Hepatocyte (in vitro differentiated cells): ENCODE results near the gene RIN3. TPM values are rescaled to one million over a fixed set of nuclear protein-coding genes. Genes with fewer than 3 reads are reported as not detected.

Source experiments
- DNase-seq: peaks from one replicate; pipeline ENCODE4 v3.0.0-alpha.2; 2016; ENCODE audit warnings: low spot score
- H2AFZ ChIP-seq: fragments of 200-600 bp; sonication (generic); 2 replicates; pipeline ENCODE4 v1.6.0; 2016; ENCODE audit warnings: antibody characterized with exemption, mild to moderate bottlenecking
- H3K27ac ChIP-seq: fragments of 200-600 bp; sonication (generic); 2 replicates; pipeline ENCODE4 v1.5.1; 2016; ENCODE audit warnings: mild to moderate bottlenecking
- H3K27me3 ChIP-seq: fragments of 200-600 bp; sonication (generic); 2 replicates; pipeline ENCODE4 v1.6.1; 2016
- H3K36me3 ChIP-seq: fragments of 200-600 bp; sonication (generic); replicated peaks from 2 replicates; pipeline ENCODE4 v1.5.1; 2016; ENCODE audit warnings: low read depth; ENCODE audit not compliant: insufficient read depth
- H3K4me1 ChIP-seq: fragments of 200-600 bp; sonication (generic); 2 replicates; pipeline ENCODE4 v1.5.1; 2016; ENCODE audit warnings: mild to moderate bottlenecking, moderate library complexity; ENCODE audit not compliant: insufficient read depth
- H3K4me2 ChIP-seq: fragments of 200-600 bp; sonication (generic); 2 replicates; pipeline ENCODE4 v1.6.0; 2016
- H3K4me3 ChIP-seq: fragments of 200-600 bp; sonication (generic); 2 replicates; pipeline ENCODE4 v1.5.1; 2016; ENCODE audit warnings: mild to moderate bottlenecking
- H3K79me2 ChIP-seq: fragments of 200-600 bp; sonication (generic); 2 replicates; pipeline ENCODE4 v1.6.0; 2017; ENCODE audit warnings: mild to moderate bottlenecking
- H3K9me2 ChIP-seq: fragments of 200-600 bp; sonication (generic); replicated peaks from 2 replicates; pipeline ENCODE4 v1.6.0; 2017; ENCODE audit warnings: mild to moderate bottlenecking; ENCODE audit not compliant: insufficient read depth
- H3K9me3 ChIP-seq: fragments of 200-600 bp; sonication (generic); 2 replicates; pipeline ENCODE4 v1.5.1; 2016; ENCODE audit warnings: low read depth, mild to moderate bottlenecking
- H4K20me1 ChIP-seq: fragments of 200-600 bp; sonication (generic); 2 replicates; pipeline ENCODE4 v1.6.0; 2016; ENCODE audit warnings: mild to moderate bottlenecking; ENCODE audit not compliant: insufficient read depth, poor library complexity, severe bottlenecking
- CTCF ChIP-seq: fragments of 200-600 bp; sonication (generic); IDR thresholded peaks from 2 replicates; pipeline ENCODE4 v1.5.1; 2016; ENCODE audit warnings: antibody characterized with exemption, mild to moderate bottlenecking; ENCODE audit not compliant: poor library complexity
- EZH2 ChIP-seq: fragments of 200-600 bp; sonication (generic); IDR thresholded peaks from 2 replicates; pipeline ENCODE4 v1.6.1; 2016; ENCODE audit warnings: antibody characterized with exemption, mild to moderate bottlenecking, borderline replicate concordance
- EZH2phosphoT487 ChIP-seq: fragments of 200-600 bp; sonication (generic); IDR thresholded peaks from one replicate; pipeline ENCODE4 v1.6.1; 2018; ENCODE audit warnings: antibody characterized with exemption, mild to moderate bottlenecking, low read depth, moderate library complexity; ENCODE audit not compliant: unreplicated experiment, severe bottlenecking
- WGBS: methylation state at CpG from one replicate; pipeline ENCODE4 v1.1.6; 2016; ENCODE audit warnings: low lambda C conversion rate; ENCODE audit errors: missing lambda C conversion rate; 5-methylcytosine and 5-hydroxymethylcytosine counted together
- polyA plus RNA-seq: library from polyadenylated mRNA; unstranded; fragments of >200 nt; fragmentation: Nextera tagmentation; extraction: Ambion mirVana; gene quantifications from 2 replicates; pipeline ENCODE4 v1.2.1, GENCODE V29; 2016
- total RNA-seq: library from RNA; depleted of rRNA; stranded (reverse); fragments of >200 nt; gene quantifications from 2 replicates; pipeline ENCODE4 v1.2.3, GENCODE V29; 2014

The RIN3 gene
- total and polyA plus RNA-seq, 2 experiments from 2014 or later = 4.2 to 11.8 TPM

GRCh38 chr14:92584816-92585215 lies 71.2 kb downstream of the RIN3 start:
- Histone ChIP-seq H3K27me3 (no peaks in the 10 kb centered on the region), H3K27ac (no peak overlapping the region), H4K20me1 (no peaks in the 10 kb centered on the region), H3K36me3 (no peaks in the 10 kb centered on the region), H3K79me2 (no peaks in the 10 kb centered on the region), H3K4me2 (no peak overlapping the region), H2AFZ (no peak overlapping the region), H3K4me1 (peaks cover 7% of the 10 kb centered on the region), H3K9me2 (no peaks in the 10 kb centered on the region), H3K4me3 (no peak overlapping the region), H3K9me3 (no peaks in the 10 kb centered on the region)
- DNase-seq = no peak
- TF ChIP-seq EZH2 (no peak), EZH2phosphoT487 (no peak), CTCF (no peak)
- 95% methylated on average over 6 of the region's 6 CpGs for WGBS

- no peaks in the 10 kb centered on the region for H3K79me2 ChIP-seq
Observed at GRCh38 chr14:92585981-92586937, 72.7 kb downstream of the RIN3 start.

GRCh38 chr14:92586963-92587699 lies 73.5 kb downstream of the RIN3 start:
- Histone ChIP-seq H2AFZ (no peak overlapping the region), H3K4me2 (no peak overlapping the region), H3K4me3 (no peak overlapping the region), H3K9me2 (no peaks in the 10 kb centered on the region), H3K36me3 (no peaks in the 10 kb centered on the region), H3K79me2 (no peaks in the 10 kb centered on the region), H4K20me1 (no peaks in the 10 kb centered on the region), H3K4me1 (peaks cover 7% of the 10 kb centered on the region), H3K27me3 (no peaks in the 10 kb centered on the region), H3K9me3 (no peaks in the 10 kb centered on the region), H3K27ac (peak overlapping the region; percentile 55)
- WGBS = 95% methylated on average over 7 of the region's 7 CpGs
- DNase-seq = no peak
- TF ChIP-seq EZH2 (no peak), CTCF (no peak), EZH2phosphoT487 (no peak)

More at GRCh38 chr14:92585981-92586937, 72.7 kb downstream of the RIN3 start:
- Histone ChIP-seq H3K4me2 (no peak overlapping the region), H3K27ac (peak overlapping the region; percentile 55), H2AFZ (no peak overlapping the region), H3K4me3 (no peak overlapping the region), H3K36me3 (no peaks in the 10 kb centered on the region), H3K9me3 (no peaks in the 10 kb centered on the region), H3K4me1 (peaks cover 7% of the 10 kb centered on the region), H4K20me1 (no peaks in the 10 kb centered on the region), H3K9me2 (no peaks in the 10 kb centered on the region), H3K27me3 (no peaks in the 10 kb centered on the region)
- TF ChIP-seq CTCF = no peak
- no peak for TF ChIP-seq EZH2phosphoT487
- no peak for TF ChIP-seq EZH2
- DNase-seq = peak; percentile 52
- 75% methylated on average over 9 of the region's 9 CpGs for WGBS
